Breast epithelium (tissue), 4 donors: ENCODE results near the gene LRIG3. TPM values are rescaled to one million over a fixed set of nuclear protein-coding genes. Genes with fewer than 3 reads are reported as not detected.

Experiments
- DNase-seq, 2 donors: peaks; one replicate each; pipeline ENCODE4 v3.0.0-alpha.2; 2019; ENCODE audit warnings: low spot score in 2 of 2
- H3K27ac ChIP-seq, 2 donors: fragments of 200-600 bp; sonication (generic) in 1 of 2; one replicate each; pipeline ENCODE4 v1.5.1; 2016 to 2019; ENCODE audit warnings: mild to moderate bottlenecking in 1 of 2
- H3K27me3 ChIP-seq, 2 donors: fragments of 200-600 bp; sonication (generic) in 1 of 2; one replicate each; pipeline versions ENCODE4 v1.5.1 to v1.6.0; 2017 to 2019; ENCODE audit warnings: control low read depth in 1 of 2, mild to moderate bottlenecking in 1 of 2
- H3K36me3 ChIP-seq: fragments of 200-600 bp; one replicate; pipeline ENCODE4 v1.5.1; 2019
- H3K4me1 ChIP-seq, 2 donors: fragments of 200-600 bp; sonication (generic); one replicate each; pipeline ENCODE4 v1.5.1; 2016 to 2019; ENCODE audit warnings: control low read depth in 1 of 2
- H3K4me3 ChIP-seq, 3 donors: fragments of 200-600 bp; sonication (generic); 1 replicate in 2 of 3; 2 replicates in 1 of 3; pipeline ENCODE4 v1.5.1; 2016 to 2019; ENCODE audit warnings: mild to moderate bottlenecking in 3 of 3, moderate library complexity in 2 of 3
- H3K9me3 ChIP-seq, 2 donors: fragments of 200-600 bp; sonication (generic) in 1 of 2; one replicate each; pipeline ENCODE4 v1.5.1; 2016 to 2019; ENCODE audit warnings: control low read depth in 1 of 2
- POLR2A ChIP-seq: fragments of 450-650 bp; IDR thresholded peaks from one replicate; pipeline ENCODE4 v1.6.1; 2016; ENCODE audit warnings: antibody characterized with exemption, mild to moderate bottlenecking, moderate library complexity
- POLR2AphosphoS5 ChIP-seq, 3 donors: sonication (generic); formaldehyde crosslinking; IDR thresholded peaks; one replicate each; pipeline ENCODE4 v1.6.1; 2017; ENCODE audit warnings: antibody characterized with exemption in 3 of 3
- intact Hi-C: fragments of 100-400 bp; cut with DNase I; formaldehyde crosslinking; loops from one replicate; pipeline ENCODE4 v1.15.1; 2023; ENCODE audit warnings: low total_unique reads
- total RNA-seq, 3 donors: library from RNA; depleted of rRNA; stranded (reverse); fragments of >200 nt; gene quantifications; one replicate each; pipeline ENCODE4 v1.1.0, GENCODE V29; 2016
- TF ChIP-seq, protein P1 (sequence below), 3 donors: fragments of 450-650 bp; IDR thresholded peaks; one replicate each; pipeline ENCODE4 v1.5.1; 2016 to 2017; ENCODE audit warnings: antibody characterized with exemption in 3 of 3, mild to moderate bottlenecking in 3 of 3, moderate library complexity in 3 of 3

The LRIG3 gene
- total RNA-seq, 3 donors from 2014 or later, result 116 to 139 (median 125) TPM

DNA sequence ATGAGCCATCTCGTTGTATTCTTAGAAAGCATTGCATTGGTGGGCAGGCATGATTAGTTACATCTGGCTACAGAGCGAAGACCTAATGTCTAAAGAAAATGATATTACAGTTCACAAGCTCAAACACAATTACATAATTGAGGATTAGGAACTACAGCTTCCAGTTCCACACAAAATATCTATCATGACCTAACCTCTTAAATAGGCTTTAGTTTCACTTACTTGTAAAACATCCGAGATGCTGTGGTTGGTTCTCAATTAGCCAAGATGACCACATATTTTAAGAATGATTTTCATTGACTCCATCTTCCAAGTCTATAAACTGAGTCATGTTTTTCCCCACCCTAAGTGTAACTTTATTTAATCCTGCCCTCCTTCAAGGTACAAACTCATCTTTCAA lies 69.5 kb downstream of the LRIG3 start:
- Histone ChIP-seq H3K27ac (no peak overlapping the region), H3K9me3 (no peaks in the 10 kb centered on the region), H3K4me3 (no peak overlapping the region), H3K4me1 (no peaks in the 10 kb centered on the region), H3K27me3 (no peaks in the 10 kb centered on the region), H3K36me3 (no peaks in the 10 kb centered on the region)
- DNase-seq, result no peak
- intact Hi-C loops, result loop anchor here (5.0 kb wide), 1 partner anchor 111 kb away; no protein-coding TSS in a partner anchor
- TF ChIP-seq POLR2A (no peak), POLR2AphosphoS5 (IDR thresholded peaks at IDR 0.05) (no peak)
- TF ChIP-seq, protein P1, sequence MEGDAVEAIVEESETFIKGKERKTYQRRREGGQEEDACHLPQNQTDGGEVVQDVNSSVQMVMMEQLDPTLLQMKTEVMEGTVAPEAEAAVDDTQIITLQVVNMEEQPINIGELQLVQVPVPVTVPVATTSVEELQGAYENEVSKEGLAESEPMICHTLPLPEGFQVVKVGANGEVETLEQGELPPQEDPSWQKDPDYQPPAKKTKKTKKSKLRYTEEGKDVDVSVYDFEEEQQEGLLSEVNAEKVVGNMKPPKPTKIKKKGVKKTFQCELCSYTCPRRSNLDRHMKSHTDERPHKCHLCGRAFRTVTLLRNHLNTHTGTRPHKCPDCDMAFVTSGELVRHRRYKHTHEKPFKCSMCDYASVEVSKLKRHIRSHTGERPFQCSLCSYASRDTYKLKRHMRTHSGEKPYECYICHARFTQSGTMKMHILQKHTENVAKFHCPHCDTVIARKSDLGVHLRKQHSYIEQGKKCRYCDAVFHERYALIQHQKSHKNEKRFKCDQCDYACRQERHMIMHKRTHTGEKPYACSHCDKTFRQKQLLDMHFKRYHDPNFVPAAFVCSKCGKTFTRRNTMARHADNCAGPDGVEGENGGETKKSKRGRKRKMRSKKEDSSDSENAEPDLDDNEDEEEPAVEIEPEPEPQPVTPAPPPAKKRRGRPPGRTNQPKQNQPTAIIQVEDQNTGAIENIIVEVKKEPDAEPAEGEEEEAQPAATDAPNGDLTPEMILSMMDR (IDR thresholded peaks at IDR 0.05), result no peak

DNA sequence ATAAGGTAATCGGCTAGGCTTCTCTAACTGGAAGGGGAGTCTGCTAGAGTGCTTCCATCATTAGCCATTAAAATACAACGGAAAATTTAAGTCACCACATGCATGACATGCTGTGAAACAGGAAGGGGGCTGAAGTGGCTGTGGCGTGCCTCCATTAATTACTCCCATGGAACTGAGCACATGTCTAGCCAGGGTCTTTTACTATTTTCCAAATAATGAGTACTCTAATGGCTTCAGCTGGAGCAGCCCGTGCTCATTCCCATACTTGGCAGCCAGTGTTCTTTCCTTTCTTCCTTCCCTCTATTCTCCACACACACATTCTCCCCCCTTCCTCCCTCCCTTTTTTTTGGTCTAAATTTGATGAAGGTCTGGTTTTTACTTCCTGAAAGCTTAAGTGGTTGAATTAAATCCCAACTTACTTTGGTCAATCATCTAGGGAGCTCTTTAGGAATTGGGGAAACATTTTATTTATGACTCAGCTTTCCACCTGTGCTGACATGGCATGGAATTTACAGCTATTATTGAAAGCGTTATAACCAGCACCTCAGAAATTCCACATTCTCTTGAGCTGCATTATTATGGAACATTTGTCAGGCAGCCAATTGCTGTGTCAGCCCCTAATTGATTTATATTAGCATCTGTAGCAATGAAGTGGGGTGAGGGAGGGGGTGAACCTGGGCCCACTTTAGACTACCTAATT lies 72.3 kb downstream of the LRIG3 start:
- Histone ChIP-seq H3K4me1 (no peaks in the 10 kb centered on the region), H3K9me3 (no peaks in the 10 kb centered on the region), H3K27me3 (no peaks in the 10 kb centered on the region)

DNA sequence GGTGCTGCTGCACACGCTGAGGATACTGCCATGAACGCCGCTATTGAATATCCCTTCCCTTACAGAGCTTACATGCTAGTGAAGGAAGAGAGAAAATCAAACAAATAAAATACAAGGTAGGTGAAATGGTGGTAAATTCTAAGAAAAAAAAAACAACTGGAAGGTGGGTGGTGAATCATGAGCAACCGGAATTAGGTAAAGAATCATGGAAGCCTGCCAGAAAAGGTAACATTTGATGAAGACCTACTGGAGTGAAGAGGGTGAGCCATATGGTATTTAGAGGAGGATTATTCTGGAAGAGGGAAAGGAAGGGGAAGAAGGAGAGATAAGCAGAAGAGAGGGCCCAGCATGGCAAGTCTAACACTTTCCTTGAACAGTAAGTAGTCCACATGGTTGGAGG lies 76.1 kb downstream of the LRIG3 start:
- no peak for DNase-seq
- no peaks in the 10 kb centered on the region for H3K4me1 ChIP-seq
- H3K9me3 ChIP-seq, result no peaks in the 10 kb centered on the region
- H3K36me3 ChIP-seq, result no peaks in the 10 kb centered on the region
- intact Hi-C loops, result no loop called here
- H3K27ac ChIP-seq, result no peak overlapping the region
- H3K27me3 ChIP-seq, result no peaks in the 10 kb centered on the region
- TF ChIP-seq, protein P1 (IDR thresholded peaks at IDR 0.05), result no peak
- TF ChIP-seq POLR2A (no peak), POLR2AphosphoS5 (IDR thresholded peaks at IDR 0.05) (no peak)
- no peak overlapping the region for H3K4me3 ChIP-seq

More for the DNA sequence above, 72.3 kb downstream of the LRIG3 start:
- no peak for DNase-seq
- H3K4me3 ChIP-seq, result no peak overlapping the region
- intact Hi-C loops, result no loop called here
- H3K27ac ChIP-seq, result no peak overlapping the region
- TF ChIP-seq POLR2A, result no peak
- no peak for TF ChIP-seq POLR2AphosphoS5 (IDR thresholded peaks at IDR 0.05)
- TF ChIP-seq, protein P1 (IDR thresholded peaks at IDR 0.05), result no peak
- H3K36me3 ChIP-seq, result no peaks in the 10 kb centered on the region

DNA sequence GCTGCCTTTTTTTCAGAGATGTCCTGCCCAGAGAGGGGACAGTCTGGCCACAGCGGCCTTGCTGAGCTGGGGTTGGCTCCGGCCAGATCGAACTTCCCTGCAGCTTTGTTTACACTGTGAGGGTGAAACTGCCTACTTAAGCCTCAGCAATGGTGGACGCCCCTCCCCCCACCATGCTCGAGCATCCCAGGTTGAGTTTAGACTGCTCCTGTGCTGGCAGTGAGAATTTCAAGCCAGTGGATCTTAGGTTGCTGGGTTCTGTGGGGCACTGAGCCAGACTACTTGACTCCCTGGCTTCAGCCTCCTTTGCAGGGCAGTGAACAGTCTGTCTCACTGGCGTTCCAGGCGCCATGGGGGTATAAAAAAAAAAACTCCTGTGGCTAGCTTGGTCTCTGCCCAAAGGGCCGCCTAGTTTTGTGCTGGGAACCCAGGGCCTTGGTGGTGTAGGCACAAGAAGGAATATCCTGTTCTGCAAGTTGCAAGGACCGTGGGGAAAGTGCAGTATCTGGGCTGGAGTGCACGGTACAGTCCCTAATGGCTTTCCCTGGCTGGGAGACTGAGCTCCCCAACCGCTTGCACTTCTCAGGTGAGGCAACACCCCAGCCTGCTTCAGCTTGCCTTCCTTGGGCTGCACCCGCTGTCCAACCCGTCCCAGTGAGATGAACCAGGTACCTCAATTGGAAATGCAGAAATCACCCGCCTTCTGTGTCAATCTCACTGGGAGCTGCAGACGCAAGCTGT lies 79.1 kb downstream of the LRIG3 start:
- no peak for DNase-seq
- Histone ChIP-seq H3K4me3 (no peak overlapping the region), H3K4me1 (no peaks in the 10 kb centered on the region), H3K36me3 (no peaks in the 10 kb centered on the region), H3K27me3 (no peaks in the 10 kb centered on the region), H3K27ac (no peak overlapping the region), H3K9me3 (no peaks in the 10 kb centered on the region)
- TF ChIP-seq POLR2AphosphoS5 (IDR thresholded peaks at IDR 0.05) (no peak), POLR2A (no peak)
- TF ChIP-seq, protein P1 (IDR thresholded peaks at IDR 0.05), result no peak
- intact Hi-C loops, result no loop called here

DNA sequence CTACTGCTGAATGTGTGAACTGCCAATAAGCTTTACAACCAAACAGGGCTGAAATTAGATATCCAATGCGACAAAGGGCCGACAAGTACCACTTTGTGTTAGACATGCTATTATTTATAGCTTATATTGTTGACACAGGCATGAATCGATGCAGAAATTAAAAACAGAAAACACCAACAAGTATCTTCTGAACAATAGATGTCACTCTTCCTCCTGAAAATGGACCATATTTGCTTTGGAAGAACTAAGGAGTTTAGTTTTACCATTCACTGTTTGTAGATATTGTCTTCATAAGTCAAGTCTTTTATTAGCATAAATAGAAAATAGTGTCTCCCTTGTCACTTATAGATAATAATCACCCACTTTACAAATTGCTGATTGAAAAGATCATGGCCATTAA lies 86.5 kb downstream of the LRIG3 start:
- H3K9me3 ChIP-seq, result no peaks in the 10 kb centered on the region
- H3K27me3 ChIP-seq, result no peaks in the 10 kb centered on the region
- TF ChIP-seq POLR2AphosphoS5 (IDR thresholded peaks at IDR 0.05) (no peak), POLR2A (no peak)
- TF ChIP-seq, protein P1 (IDR thresholded peaks at IDR 0.05), result no peak
- H3K4me3 ChIP-seq, result no peak overlapping the region
- intact Hi-C loops, result no loop called here
- no peaks in the 10 kb centered on the region for H3K36me3 ChIP-seq
- no peak for DNase-seq
- H3K4me1 ChIP-seq, result no peaks in the 10 kb centered on the region
- H3K27ac ChIP-seq, result no peak overlapping the region
